ENCODE measurements around the gene DYNC2H1.

DYNC2H1 gene

GRCh38 chr11:103147627-103148026 is 38.4 kb downstream of the DYNC2H1 start:
- DNase-seq, result no peak

- no peak for DNase-seq
These were observed 48.3 kb downstream of the DYNC2H1 start for GRCh38 chr11:103157542-103157941.

GRCh38 chr11:103164093-103164796 is 55.0 kb downstream of the DYNC2H1 start:
- DNase-seq, result no peak

GRCh38 chr11:103167166-103167565 is 57.9 kb downstream of the DYNC2H1 start:
- no peak for DNase-seq

GRCh38 chr11:103170865-103171264 is 61.6 kb downstream of the DYNC2H1 start:
- DNase-seq, result no peak

- no peak for DNase-seq
These were observed 66.4 kb downstream of the DYNC2H1 start for GRCh38 chr11:103175461-103176129.

- DNase-seq, result no peak
These were observed 74.9 kb downstream of the DYNC2H1 start for GRCh38 chr11:103183981-103184611.

- DNase-seq, result peak in 1 of 2 experiments; percentile 66
These were observed 92.9 kb downstream of the DYNC2H1 start for GRCh38 chr11:103202048-103202651.

GRCh38 chr11:103210543-103210942 is 101.3 kb downstream of the DYNC2H1 start:
- no peak for DNase-seq

- no peak for DNase-seq
These were observed 106.6 kb downstream of the DYNC2H1 start for GRCh38 chr11:103215812-103216211.

GRCh38 chr11:103220133-103220532 is 110.9 kb downstream of the DYNC2H1 start:
- DNase-seq, result no peak

GRCh38 chr11:103222806-103223205 is 113.6 kb downstream of the DYNC2H1 start:
- no peak for DNase-seq

GRCh38 chr11:103228807-103229206 is 119.6 kb downstream of the DYNC2H1 start:
- no peak for DNase-seq

GRCh38 chr11:103234974-103235373 is 125.7 kb downstream of the DYNC2H1 start:
- DNase-seq, result no peak

- DNase-seq, result no peak
These were observed 132.3 kb downstream of the DYNC2H1 start for GRCh38 chr11:103241574-103241973.

- DNase-seq, result no peak
These were observed 144.9 kb downstream of the DYNC2H1 start for GRCh38 chr11:103254123-103254522.

GRCh38 chr11:103257360-103257759 is 148.1 kb downstream of the DYNC2H1 start:
- peak in 1 of 2 experiments; percentile 71 for DNase-seq

- no peak for DNase-seq
These were observed 157.1 kb downstream of the DYNC2H1 start for GRCh38 chr11:103266167-103266831.

GRCh38 chr11:103272876-103273275 is 163.7 kb downstream of the DYNC2H1 start:
- no peak for DNase-seq

- no peak for DNase-seq
These were observed 164.8 kb downstream of the DYNC2H1 start for GRCh38 chr11:103274025-103274424.

GRCh38 chr11:103279821-103280220 is 170.6 kb downstream of the DYNC2H1 start:
- no peak for DNase-seq

GRCh38 chr11:103281301-103281700 is 172.1 kb downstream of the DYNC2H1 start:
- DNase-seq, result no peak

GRCh38 chr11:103284260-103284659 is 175.0 kb downstream of the DYNC2H1 start:
- no peak for DNase-seq

All from SW 1271 (cell line).